TTC549 (cell line): ENCODE measurements around the gene ZNF678.

Source experiments
- FAIRE-seq: peaks from 2 replicates; lab custom pipeline; 2012; peaks lifted over from hg19 to GRCh38; lab: Jason Lieb, UNC

The ZNF678 gene

DNA sequence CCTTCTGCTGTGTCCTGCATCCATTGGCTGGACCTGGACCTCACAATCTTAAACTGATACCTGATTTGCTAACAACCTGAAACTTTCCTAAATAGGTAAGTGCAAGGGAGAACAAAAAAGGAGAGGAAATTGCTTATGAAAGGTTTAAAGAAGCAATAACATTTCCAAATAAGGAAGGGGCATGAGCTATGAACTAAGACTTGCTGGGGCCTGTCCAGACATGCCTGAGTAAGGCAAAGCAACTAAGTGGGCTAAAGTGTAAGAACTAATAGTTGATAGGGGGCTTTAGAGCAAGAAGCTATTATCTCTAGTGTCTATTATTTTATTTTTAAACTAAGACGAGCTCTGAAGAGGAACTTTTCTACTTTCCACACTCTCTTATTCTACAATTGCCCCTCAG lies 160.1 kb downstream of the ZNF678 start:
- FAIRE-seq, result no peak

DNA sequence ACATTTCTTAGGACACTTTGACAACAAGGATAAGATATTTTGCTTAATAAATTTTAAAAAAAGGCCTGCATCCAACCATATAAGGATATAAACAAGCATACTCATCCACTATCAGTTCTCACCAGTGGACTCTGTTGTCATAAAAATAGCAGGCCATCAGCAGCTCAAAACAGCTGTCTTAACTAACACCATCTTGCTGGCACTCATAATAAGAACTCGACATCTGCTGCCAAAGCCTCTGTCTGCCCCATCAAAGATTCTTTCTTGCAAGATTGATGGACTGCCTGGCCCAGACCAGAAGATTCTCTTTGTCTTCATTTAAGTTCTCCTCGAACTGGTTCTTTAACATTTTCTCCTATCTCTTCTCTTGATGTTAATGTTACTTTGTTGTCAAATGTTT lies 161.7 kb downstream of the ZNF678 start:
- FAIRE-seq, result no peak

- no peak for FAIRE-seq
Measured at GRCh38 chr1:227726318-227726717, 163.0 kb downstream of the ZNF678 start.
